CD14-positive monocyte (primary cell): Measurements from ENCODE around the gene MEIOSIN. TPM values are rescaled to one million over a fixed set of nuclear protein-coding genes. Genes with fewer than 3 reads are reported as not detected.

Source experiments
- DNase-seq, 3 donors: peaks; one replicate each; pipeline ENCODE4 v3.0.0-alpha.2; 2011 to 2022
- H2AFZ ChIP-seq: 2 replicates; pipeline ENCODE4 v1.6.0; 2012; ENCODE audit warnings: mild to moderate bottlenecking, low read depth, low read length, inconsistent platforms; ENCODE audit not compliant: insufficient read depth, poor library complexity, severe bottlenecking
- H3K27ac ChIP-seq, 2 donors: 1 replicate in 1 of 2; 2 replicates in 1 of 2; pipeline ENCODE4 v1.5.1; 2012 to 2013; ENCODE audit warnings: low read length in 2 of 2, control low read depth in 1 of 2, inconsistent platforms in 1 of 2, low read depth in 1 of 2, mild to moderate bottlenecking in 1 of 2
- H3K27me3 ChIP-seq, 2 donors: one replicate each; pipeline versions ENCODE4 v1.6.0 to v1.6.1; 2011 to 2013; ENCODE audit warnings: low read length in 2 of 2; ENCODE audit not compliant: control insufficient read depth in 2 of 2, insufficient read depth in 2 of 2
- H3K36me3 ChIP-seq, 2 donors: replicated peaks in 1 of 2; 1 replicate in 1 of 2; 2 replicates in 1 of 2; pipeline versions ENCODE4 v1.5.1 to v1.6.1; 2012 to 2013; ENCODE audit warnings: low read length in 2 of 2, control low read depth in 1 of 2, inconsistent platforms in 1 of 2, mild to moderate bottlenecking in 1 of 2; ENCODE audit not compliant: insufficient read depth in 2 of 2, control insufficient read depth in 1 of 2
- H3K4me1 ChIP-seq, 2 donors: 1 replicate in 1 of 2; 2 replicates in 1 of 2; pipeline versions ENCODE4 v1.5.1 to v1.6.1; 2012 to 2013; ENCODE audit warnings: low read length in 2 of 2, control low read depth in 1 of 2, inconsistent platforms in 1 of 2, mild to moderate bottlenecking in 1 of 2, moderate library complexity in 1 of 2; ENCODE audit not compliant: insufficient read depth in 2 of 2, control insufficient read depth in 1 of 2
- H3K4me2 ChIP-seq: replicated peaks from 2 replicates; pipeline ENCODE3; 2012; ENCODE audit warnings: low read length, moderate library complexity, mild to moderate bottlenecking; ENCODE audit not compliant: poor library complexity, severe bottlenecking; ENCODE audit errors: extremely low read depth
- H3K4me3 ChIP-seq, 3 experiments: fragments of 200-600 bp in 1 of 3; sonication (generic) in 1 of 3; replicated peaks in 1 of 3; 1 replicate in 2 of 3; 2 replicates in 1 of 3; pipeline ENCODE4 v1.5.1; 2011 to 2013; ENCODE audit warnings: low read length in 3 of 3, mild to moderate bottlenecking in 3 of 3, control low read depth in 2 of 3, low read depth in 2 of 3, inconsistent platforms in 1 of 3, moderate library complexity in 1 of 3
- H3K79me2 ChIP-seq: 2 replicates; pipeline ENCODE4 v1.6.0; 2012; ENCODE audit warnings: mild to moderate bottlenecking, control low read depth, inconsistent platforms, low read length, moderate library complexity; ENCODE audit not compliant: insufficient read depth
- H3K9ac ChIP-seq: 2 replicates; pipeline ENCODE4 v1.6.0; 2017; ENCODE audit warnings: low read length, mild to moderate bottlenecking; ENCODE audit not compliant: insufficient read depth, poor library complexity, severe bottlenecking
- H3K9me3 ChIP-seq, 2 donors: replicated peaks in 1 of 2; 1 replicate in 1 of 2; 2 replicates in 1 of 2; pipeline versions ENCODE4 v1.5.1 to v1.6.1; 2012 to 2013; ENCODE audit warnings: low read length in 2 of 2, control low read depth in 1 of 2; ENCODE audit not compliant: control insufficient read depth in 1 of 2, insufficient read depth in 1 of 2
- H4K20me1 ChIP-seq: 2 replicates; pipeline ENCODE4 v1.6.0; 2012; ENCODE audit warnings: mild to moderate bottlenecking, low read length, control low read depth, moderate library complexity; ENCODE audit not compliant: insufficient read depth
- H3K27ac Mint-ChIP-seq, 7 donors: one replicate each; pipeline ENCODE4 v1.8.0; 2020; ENCODE audit warnings: mild to moderate bottlenecking in 7 of 7, mixed read lengths in 7 of 7, moderate library complexity in 6 of 7, inconsistent platforms in 2 of 7
- H3K27me3 Mint-ChIP-seq, 3 donors: one replicate each; pipeline ENCODE4 v1.8.0; 2021 to 2022; ENCODE audit warnings: low read depth in 3 of 3, mild to moderate bottlenecking in 3 of 3, mixed read lengths in 3 of 3, moderate library complexity in 3 of 3, inconsistent platforms in 1 of 3
- H3K36me3 Mint-ChIP-seq, 2 donors: one replicate each; pipeline ENCODE4 v1.8.0; 2020; ENCODE audit warnings: mixed read lengths in 2 of 2, inconsistent platforms in 1 of 2, mild to moderate bottlenecking in 1 of 2
- H3K4me1 Mint-ChIP-seq: one replicate; pipeline ENCODE4 v1.8.0; 2020; ENCODE audit warnings: mild to moderate bottlenecking, mixed read lengths
- H3K4me3 Mint-ChIP-seq, 2 donors: one replicate each; pipeline ENCODE4 v1.8.0; 2020; ENCODE audit warnings: mild to moderate bottlenecking in 2 of 2, mixed read lengths in 2 of 2, moderate library complexity in 1 of 2
- H3K9me3 Mint-ChIP-seq, 7 donors: one replicate each; pipeline ENCODE4 v1.8.0; 2020 to 2022; ENCODE audit warnings: mixed read lengths in 7 of 7, mild to moderate bottlenecking in 6 of 7, moderate library complexity in 6 of 7, inconsistent platforms in 2 of 7
- CTCF ChIP-seq: fragments of 200-600 bp; IDR thresholded peaks from one replicate; pipeline ENCODE4 v1.8.0; 2022; ENCODE audit warnings: antibody characterized with exemption, mild to moderate bottlenecking
- WGBS: methylation state at CpG from one replicate; pipeline ENCODE4 v1.1.5; 2013; ENCODE audit warnings: missing lambda C conversion rate; ENCODE audit not compliant: insufficient coverage; 5-methylcytosine and 5-hydroxymethylcytosine counted together
- intact Hi-C, 2 donors: fragments of 100-400 bp; cut with micrococcal nuclease; formaldehyde crosslinking; loops; one replicate each; pipeline versions ENCODE4 v1.15.0 to v1.15.1; 2023
- polyA plus RNA-seq, 3 donors: library from polyadenylated mRNA; depleted of rRNA in 1 of 3; unstranded in 2 of 3; stranded (reverse) in 1 of 3; fragments of 300-500 nt in 2 of 3; fragments of >200 nt in 1 of 3; fragmentation: Illumina TruSeq in 2 of 3; gene quantifications; 1 replicate in 2 of 3; 2 replicates in 1 of 3; pipeline ENCODE4 v1.2.3, GENCODE V29; 2012 to 2021

MEIOSIN gene
- polyA plus RNA-seq, 3 donors: not detected

- H3K4me3 Mint-ChIP-seq: no peak overlapping the region
- Histone ChIP-seq H3K4me3 (no peak overlapping the region), H3K9ac (no peak overlapping the region), H3K27ac (no peak overlapping the region), H2AFZ (no peak overlapping the region), H3K36me3 (peaks cover 21 to 28% of the 10 kb centered on the region in 2 donors), H3K27me3 (no peaks in the 10 kb centered on the region), H3K4me1 (peaks cover 12 to 15% of the 10 kb centered on the region in 2 donors), H3K9me3 (no peaks in the 10 kb centered on the region), H4K20me1 (peaks cover 52% of the 10 kb centered on the region), H3K79me2 (peaks cover 45% of the 10 kb centered on the region), H3K4me2 (no peak overlapping the region)
- no peak overlapping the region for H3K27ac Mint-ChIP-seq
- H3K36me3 Mint-ChIP-seq: peaks cover 25 to 38% of the 10 kb centered on the region in 2 donors
- WGBS: 97% methylated on average over 13 of the region's 15 CpGs
- DNase-seq: no peak
- no peak for TF ChIP-seq CTCF
- intact Hi-C loops: no loop called here
- H3K9me3 Mint-ChIP-seq: no peaks in the 10 kb centered on the region
- peaks cover 17% of the 10 kb centered on the region for H3K4me1 Mint-ChIP-seq
- H3K27me3 Mint-ChIP-seq: peaks cover 0 to 1% (median 0%) of the 10 kb centered on the region in 3 donors
Observed at GRCh38 chr19:45713141-45713540, 20.1 kb upstream of the MEIOSIN start.

GRCh38 chr19:45715139-45715538, 18.1 kb upstream of the MEIOSIN start:
- Histone ChIP-seq H3K9ac (no peak overlapping the region), H3K4me3 (no peak overlapping the region)
- H3K27ac Mint-ChIP-seq: no peak overlapping the region

More at GRCh38 chr19:45715139-45715538, 18.1 kb upstream of the MEIOSIN start:
- H3K9me3 ChIP-seq: no peaks in the 10 kb centered on the region
- no peak for TF ChIP-seq CTCF
- H3K36me3 ChIP-seq: peaks cover 21 to 36% of the 10 kb centered on the region in 2 donors
- Mint-ChIP-seq H3K9me3 (no peaks in the 10 kb centered on the region), H3K27me3 (peaks cover 0 to 3% (median 3%) of the 10 kb centered on the region in 3 donors), H3K36me3 (peaks cover 25 to 40% of the 10 kb centered on the region in 2 donors), H3K4me3 (no peak overlapping the region), H3K4me1 (peaks cover 25% of the 10 kb centered on the region)
- H3K79me2 ChIP-seq: peaks cover 56% of the 10 kb centered on the region
- no peak overlapping the region for H3K27ac ChIP-seq
- H2AFZ ChIP-seq: no peak overlapping the region
- 100% methylated on average over 2 of the region's 3 CpGs for WGBS
- no peak overlapping the region for H3K4me2 ChIP-seq
- DNase-seq: no peak
- intact Hi-C loops: no loop called here
- peaks cover 52% of the 10 kb centered on the region for H4K20me1 ChIP-seq
- H3K4me1 ChIP-seq: peaks cover 14 to 18% of the 10 kb centered on the region in 2 donors
- no peaks in the 10 kb centered on the region for H3K27me3 ChIP-seq
